Activated T-helper 9 cell treated with anti-CD3 and anti-CD28 coated beads, Interleukin-2, amount 50 U/mL, for 16 hours (primary cell): Measurements from ENCODE around the gene AP5S1.
"Not testable (repeated sequence)": the region's sequence is repeated elsewhere in the genome, so short reads cannot be mapped to it uniquely, and the experiment has no call there.

Source experiments
- DNase-seq: peaks from one replicate; pipeline ENCODE4 v3.0.0-alpha.2; 2020; ENCODE audit warnings: low read depth

Gene AP5S1

GRCh38 chr20:3812975-3813847 lies 7.1 kb upstream of the AP5S1 start:
- no peak for DNase-seq

GRCh38 chr20:3813848-3814581 lies 6.3 kb upstream of the AP5S1 start:
- no peak for DNase-seq

GRCh38 chr20:3814928-3815495 lies 5.3 kb upstream of the AP5S1 start:
- DNase-seq = no peak

GRCh38 chr20:3815703-3816315 lies 4.5 kb upstream of the AP5S1 start:
- no peak for DNase-seq

GRCh38 chr20:3818155-3819151 lies 1.9 kb upstream of the AP5S1 start:
- no peak for DNase-seq

- no peak for DNase-seq
Observed at GRCh38 chr20:3819411-3820047, 818 bp upstream of the AP5S1 start.

- DNase-seq = no peak
Observed at GRCh38 chr20:3820901-3821727, 767 bp downstream of the AP5S1 start.

GRCh38 chr20:3821996-3822395 lies 1.6 kb downstream of the AP5S1 start:
- no peak for DNase-seq

- no peak for DNase-seq
Observed at GRCh38 chr20:3823881-3824280, 3.5 kb downstream of the AP5S1 start.

- no peak for DNase-seq
Observed at GRCh38 chr20:3825526-3825925, 5.2 kb downstream of the AP5S1 start.

GRCh38 chr20:3826420-3826819 lies 6.1 kb downstream of the AP5S1 start:
- DNase-seq = no peak

GRCh38 chr20:3828798-3829197 lies 8.5 kb downstream of the AP5S1 start:
- no peak for DNase-seq

GRCh38 chr20:3829891-3830290 lies 9.5 kb downstream of the AP5S1 start:
- DNase-seq = not testable (repeated sequence)

- DNase-seq = no peak
Observed at GRCh38 chr20:3836132-3836531, 15.8 kb downstream of the AP5S1 start.

GRCh38 chr20:3839328-3839727 lies 19.0 kb downstream of the AP5S1 start:
- DNase-seq = no peak

- DNase-seq = not testable (repeated sequence)
Observed at GRCh38 chr20:3840201-3840600, 19.9 kb downstream of the AP5S1 start.

- DNase-seq = no peak
Observed at GRCh38 chr20:3842348-3842930, 22.1 kb downstream of the AP5S1 start.

- DNase-seq = no peak
Observed at GRCh38 chr20:3843490-3843889, 23.1 kb downstream of the AP5S1 start.

GRCh38 chr20:3843990-3844619 lies 23.8 kb downstream of the AP5S1 start:
- not testable (repeated sequence) for DNase-seq
